Neutrophil (primary cell): ENCODE data around the gene NUP210.

ENCODE experiments used
- H3K27ac ChIP-seq: fragments of 200-600 bp; sonication (generic); 2 replicates; pipeline ENCODE4 v1.5.1; 2016; ENCODE audit warnings: mild to moderate bottlenecking, moderate library complexity
- H3K27me3 ChIP-seq: fragments of 200-600 bp; sonication (generic); 2 replicates; pipeline ENCODE4 v1.6.0; 2016; ENCODE audit warnings: mild to moderate bottlenecking
- H3K36me3 ChIP-seq: fragments of 200-600 bp; sonication (generic); 2 replicates; pipeline ENCODE4 v1.5.1; 2017
- H3K4me1 ChIP-seq, 2 experiments: fragments of 200-600 bp in 1 of 2; sonication (generic) in 1 of 2; 1 replicate in 1 of 2; 2 replicates in 1 of 2; pipeline versions ENCODE4 v1.5.1 to v1.6.1; 2013 to 2016; ENCODE audit warnings: low read depth in 1 of 2, low read length in 1 of 2, mild to moderate bottlenecking in 1 of 2, moderate library complexity in 1 of 2; ENCODE audit not compliant: control insufficient read depth in 1 of 2, insufficient read depth in 1 of 2
- H3K4me3 ChIP-seq, 2 experiments: fragments of 200-600 bp in 1 of 2; sonication (generic) in 1 of 2; 1 replicate in 1 of 2; 2 replicates in 1 of 2; pipeline ENCODE4 v1.5.1; 2013 to 2016; ENCODE audit warnings: low read depth in 1 of 2, low read length in 1 of 2, mild to moderate bottlenecking in 1 of 2, moderate library complexity in 1 of 2
- H3K9me3 ChIP-seq: fragments of 200-600 bp; sonication (generic); 2 replicates; pipeline ENCODE4 v1.5.1; 2016
- TF ChIP-seq, protein P1 (sequence below): fragments of 200-600 bp; sonication (generic); IDR thresholded peaks from 2 replicates; pipeline ENCODE4 v1.5.1; 2016; ENCODE audit warnings: antibody characterized with exemption

NUP210 gene

DNA sequence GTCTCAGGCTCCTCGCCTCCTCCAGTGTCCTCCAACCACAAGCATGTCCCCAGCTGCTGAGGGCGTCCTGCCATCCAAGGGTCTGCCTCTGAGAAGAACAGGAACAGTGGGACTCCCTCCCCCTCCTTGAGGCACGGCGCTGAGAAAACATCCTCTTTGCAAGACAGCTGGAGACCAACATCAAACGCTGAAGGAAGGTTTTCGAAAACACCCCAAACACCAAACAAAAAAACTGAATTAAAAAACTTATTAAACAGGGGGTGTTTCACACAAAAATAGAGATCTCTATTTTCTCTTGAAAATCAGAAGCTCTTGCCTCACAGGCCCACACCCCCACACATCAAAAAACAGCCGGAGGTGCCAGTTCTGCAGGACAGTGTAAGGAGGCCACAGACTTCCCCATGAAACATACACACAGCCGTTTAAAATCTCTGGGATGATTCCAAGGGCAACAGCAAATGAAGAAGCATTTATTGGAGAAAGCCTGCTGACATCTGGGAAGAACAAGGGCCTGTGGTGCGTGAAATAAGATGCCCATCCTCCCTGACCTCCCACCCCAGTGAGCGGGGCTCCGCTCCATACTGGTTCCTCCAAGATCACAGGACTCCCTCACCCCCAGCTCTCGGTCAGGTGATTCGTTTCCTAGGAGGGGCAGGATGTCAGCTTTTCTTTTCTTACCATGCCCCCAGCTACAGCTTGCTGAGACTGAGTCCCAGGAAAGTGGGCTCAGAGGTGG lies 71.3 kb downstream of the NUP210 start:
- Histone ChIP-seq H3K27me3 (no peaks in the 10 kb centered on the region), H3K36me3 (peaks cover 87% of the 10 kb centered on the region), H3K27ac (no peak overlapping the region), H3K4me1 (no peaks in the 10 kb centered on the region), H3K4me3 (no peak overlapping the region), H3K9me3 (no peaks in the 10 kb centered on the region)
- TF ChIP-seq, protein P1, sequence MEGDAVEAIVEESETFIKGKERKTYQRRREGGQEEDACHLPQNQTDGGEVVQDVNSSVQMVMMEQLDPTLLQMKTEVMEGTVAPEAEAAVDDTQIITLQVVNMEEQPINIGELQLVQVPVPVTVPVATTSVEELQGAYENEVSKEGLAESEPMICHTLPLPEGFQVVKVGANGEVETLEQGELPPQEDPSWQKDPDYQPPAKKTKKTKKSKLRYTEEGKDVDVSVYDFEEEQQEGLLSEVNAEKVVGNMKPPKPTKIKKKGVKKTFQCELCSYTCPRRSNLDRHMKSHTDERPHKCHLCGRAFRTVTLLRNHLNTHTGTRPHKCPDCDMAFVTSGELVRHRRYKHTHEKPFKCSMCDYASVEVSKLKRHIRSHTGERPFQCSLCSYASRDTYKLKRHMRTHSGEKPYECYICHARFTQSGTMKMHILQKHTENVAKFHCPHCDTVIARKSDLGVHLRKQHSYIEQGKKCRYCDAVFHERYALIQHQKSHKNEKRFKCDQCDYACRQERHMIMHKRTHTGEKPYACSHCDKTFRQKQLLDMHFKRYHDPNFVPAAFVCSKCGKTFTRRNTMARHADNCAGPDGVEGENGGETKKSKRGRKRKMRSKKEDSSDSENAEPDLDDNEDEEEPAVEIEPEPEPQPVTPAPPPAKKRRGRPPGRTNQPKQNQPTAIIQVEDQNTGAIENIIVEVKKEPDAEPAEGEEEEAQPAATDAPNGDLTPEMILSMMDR: no peak

DNA sequence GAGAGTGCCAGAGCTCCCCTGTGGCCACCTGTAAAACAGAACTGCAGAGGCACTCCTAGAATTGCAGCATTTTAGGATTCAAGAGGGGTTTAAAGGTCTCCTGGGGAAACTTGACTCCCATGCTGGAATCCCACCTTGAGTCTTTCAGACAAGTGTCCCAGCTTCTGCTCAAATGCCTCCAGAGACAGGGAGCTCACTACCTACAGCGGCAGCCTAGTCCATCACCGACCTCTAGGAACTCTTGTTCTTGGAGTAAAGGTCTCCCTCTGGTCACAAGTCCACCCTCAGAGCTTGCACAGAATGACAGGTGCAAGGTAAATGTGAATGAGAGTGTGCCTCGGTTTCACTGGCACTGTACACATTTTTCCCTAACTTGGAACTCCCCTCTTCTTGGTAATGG lies 72.0 kb downstream of the NUP210 start:
- TF ChIP-seq, protein P1: no peak
- Histone ChIP-seq H3K4me3 (no peak overlapping the region), H3K27me3 (no peaks in the 10 kb centered on the region), H3K9me3 (no peaks in the 10 kb centered on the region), H3K4me1 (no peaks in the 10 kb centered on the region), H3K27ac (no peak overlapping the region), H3K36me3 (peaks cover 87% of the 10 kb centered on the region)

DNA sequence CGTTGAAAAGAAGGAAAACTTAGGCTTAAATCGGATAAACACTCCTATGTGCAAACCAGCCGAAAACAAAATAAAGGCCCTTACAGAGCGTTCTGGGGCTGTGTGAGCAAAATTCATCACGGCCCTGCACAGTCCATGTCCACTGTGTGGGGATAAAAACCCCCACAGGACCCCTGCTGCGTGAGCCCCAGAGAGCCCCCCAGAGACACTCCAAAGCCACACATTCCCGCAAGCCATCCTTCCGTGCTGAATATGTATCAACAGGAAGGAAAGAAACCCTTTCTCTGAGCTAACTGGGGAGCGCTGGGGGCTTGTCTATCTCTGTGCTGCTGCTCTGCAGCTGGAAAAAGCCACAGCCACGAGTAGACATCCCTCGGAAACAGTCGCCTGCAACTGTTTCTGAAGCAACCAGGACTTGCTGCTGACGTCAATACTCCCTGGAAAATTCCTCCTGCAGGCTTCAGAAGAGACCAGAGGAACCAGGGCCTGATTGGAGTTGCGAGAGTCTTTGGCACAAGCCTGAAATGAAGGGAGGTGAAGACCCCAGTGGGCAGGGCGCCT lies 72.7 kb downstream of the NUP210 start:
- H3K4me1 ChIP-seq: no peaks in the 10 kb centered on the region
- no peaks in the 10 kb centered on the region for H3K27me3 ChIP-seq
- H3K36me3 ChIP-seq: peaks cover 83% of the 10 kb centered on the region

DNA sequence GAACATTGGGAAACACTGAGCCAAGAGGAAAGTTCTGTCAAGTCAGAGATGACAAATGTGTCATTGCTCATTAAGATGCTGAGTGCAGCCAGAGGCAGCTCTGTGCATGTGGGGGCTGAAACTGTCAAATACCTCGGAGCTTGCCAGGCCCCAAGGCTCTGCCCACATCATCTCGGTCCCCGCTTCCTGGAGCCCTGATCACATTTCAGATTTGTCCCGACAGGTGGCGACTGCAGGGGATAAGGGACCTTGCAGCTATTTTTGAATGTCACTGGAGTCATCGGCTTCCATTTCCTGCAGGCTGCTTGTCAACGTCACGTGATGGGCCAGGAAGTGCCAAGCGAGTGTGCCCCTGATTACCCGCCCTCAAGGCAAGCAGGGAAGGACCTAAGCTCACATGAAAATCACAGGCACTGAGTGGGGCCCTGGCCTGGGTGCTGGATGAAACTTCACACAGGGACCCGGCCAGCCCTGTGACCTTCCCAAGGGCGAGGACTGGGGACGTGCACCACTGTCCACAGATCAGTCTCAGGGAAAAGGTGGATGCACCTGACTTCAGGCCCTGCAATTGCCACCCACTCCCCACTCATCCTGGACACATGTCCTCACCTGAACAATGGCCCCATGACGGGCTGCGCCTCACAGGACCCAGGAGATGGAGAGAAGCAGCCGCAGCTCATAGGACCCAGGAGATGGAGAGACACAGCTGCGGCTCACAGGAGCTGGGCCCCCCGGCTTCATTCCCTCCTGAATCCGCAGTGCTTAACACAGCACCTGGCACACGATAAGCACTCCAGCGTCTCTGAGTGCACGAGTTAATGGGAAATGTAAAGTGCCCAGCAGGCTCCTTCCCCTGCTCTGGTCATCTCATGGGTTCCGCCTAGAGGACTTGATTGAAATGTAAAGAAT lies 73.4 kb downstream of the NUP210 start:
- Histone ChIP-seq H3K4me3 (no peak overlapping the region), H3K36me3 (peaks cover 77% of the 10 kb centered on the region), H3K27me3 (no peaks in the 10 kb centered on the region), H3K27ac (no peak overlapping the region), H3K4me1 (peaks cover 0 to 3% of the 10 kb centered on the region in 2 experiments), H3K9me3 (no peaks in the 10 kb centered on the region)
- TF ChIP-seq, protein P1: no peak

More for the DNA sequence above, 72.7 kb downstream of the NUP210 start:
- Histone ChIP-seq H3K9me3 (no peaks in the 10 kb centered on the region), H3K4me3 (no peak overlapping the region), H3K27ac (no peak overlapping the region)
- TF ChIP-seq, protein P1: no peak

DNA sequence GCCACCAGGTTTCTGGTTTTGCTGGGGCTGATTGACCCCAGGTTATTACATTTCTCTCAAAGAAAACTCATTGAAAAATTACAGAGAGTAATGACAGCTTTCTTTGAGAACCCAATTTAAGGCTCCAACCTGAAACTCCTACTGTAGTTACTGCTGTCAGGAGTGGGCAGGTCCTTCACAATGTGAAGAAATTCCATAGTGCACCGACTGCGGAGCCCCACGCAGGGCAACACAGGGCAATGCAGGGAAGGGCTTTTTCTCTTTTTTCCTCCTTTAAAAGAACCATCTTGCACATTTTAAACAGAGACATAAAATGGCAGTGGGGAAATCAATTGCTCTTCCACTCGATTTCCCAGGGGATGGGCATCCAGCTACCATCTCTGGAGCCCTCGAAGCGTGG lies 74.3 kb downstream of the NUP210 start:
- H3K9me3 ChIP-seq: no peaks in the 10 kb centered on the region
- TF ChIP-seq, protein P1: no peak
- no peak overlapping the region for H3K4me3 ChIP-seq
- no peaks in the 10 kb centered on the region for H3K27me3 ChIP-seq
- peaks cover 77% of the 10 kb centered on the region for H3K36me3 ChIP-seq
- H3K27ac ChIP-seq: no peak overlapping the region
- H3K4me1 ChIP-seq: peaks cover 0 to 4% of the 10 kb centered on the region in 2 experiments
